ENCODE measurements around the gene PKDCC.
"Not testable (repeated sequence)": the region's sequence is repeated elsewhere in the genome, so short reads cannot be mapped to it uniquely, and the experiment has no call there.

Gene PKDCC

DNA sequence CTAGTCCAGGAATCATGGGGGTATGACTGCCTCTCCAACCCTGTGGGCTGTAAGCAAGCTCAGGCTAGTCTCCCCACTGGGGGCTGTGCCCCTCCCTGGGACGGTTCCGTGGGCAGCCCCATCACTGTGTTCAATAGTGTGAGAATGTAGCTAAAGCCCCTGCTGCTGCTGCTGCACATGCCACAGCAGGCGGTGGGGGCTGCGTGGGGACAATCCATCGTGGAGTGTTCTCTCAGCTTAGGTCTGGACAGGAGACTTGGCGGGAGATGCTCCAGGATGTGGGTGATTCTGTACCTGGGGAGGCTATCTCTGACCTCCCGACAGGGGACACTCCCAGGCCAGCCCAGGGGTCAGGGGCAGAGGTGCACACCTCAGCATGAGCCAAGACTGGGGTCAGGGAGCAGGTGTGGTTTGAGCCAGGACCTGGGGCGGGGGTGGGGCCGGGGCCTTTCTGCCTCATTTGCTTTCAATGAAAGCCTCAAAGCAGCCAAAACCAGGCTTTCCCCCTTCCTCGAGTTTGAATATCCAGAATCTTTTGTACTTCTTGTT lies 10.2 kb downstream of the PKDCC start:
- Histone ChIP-seq H3K4me3 (ENCODE audit: low read length in 2 of 2) (no peak overlapping the region), H3K36me3 (ENCODE audit: control insufficient read depth in 2 of 2, insufficient read depth in 2 of 2, low read length in 2 of 2) (peaks cover 34 to 42% of the 10 kb centered on the region in 2 donors), H3K9me3 (ENCODE audit: control insufficient read depth in 2 of 2, low read length in 2 of 2) (no peaks in the 10 kb centered on the region), H3K27ac (ENCODE audit: low read length) (peak overlapping the region; percentile 46), H3K9ac (ENCODE audit: low read length in 2 of 2) (no peak overlapping the region), H3K4me1 (ENCODE audit: control insufficient read depth, insufficient read depth, low read length) (peaks cover 76% of the 10 kb centered on the region), H3K27me3 (ENCODE audit: control insufficient read depth in 1 of 2, insufficient read depth in 2 of 2, low read length in 2 of 2) (no peaks in the 10 kb centered on the region)

DNA sequence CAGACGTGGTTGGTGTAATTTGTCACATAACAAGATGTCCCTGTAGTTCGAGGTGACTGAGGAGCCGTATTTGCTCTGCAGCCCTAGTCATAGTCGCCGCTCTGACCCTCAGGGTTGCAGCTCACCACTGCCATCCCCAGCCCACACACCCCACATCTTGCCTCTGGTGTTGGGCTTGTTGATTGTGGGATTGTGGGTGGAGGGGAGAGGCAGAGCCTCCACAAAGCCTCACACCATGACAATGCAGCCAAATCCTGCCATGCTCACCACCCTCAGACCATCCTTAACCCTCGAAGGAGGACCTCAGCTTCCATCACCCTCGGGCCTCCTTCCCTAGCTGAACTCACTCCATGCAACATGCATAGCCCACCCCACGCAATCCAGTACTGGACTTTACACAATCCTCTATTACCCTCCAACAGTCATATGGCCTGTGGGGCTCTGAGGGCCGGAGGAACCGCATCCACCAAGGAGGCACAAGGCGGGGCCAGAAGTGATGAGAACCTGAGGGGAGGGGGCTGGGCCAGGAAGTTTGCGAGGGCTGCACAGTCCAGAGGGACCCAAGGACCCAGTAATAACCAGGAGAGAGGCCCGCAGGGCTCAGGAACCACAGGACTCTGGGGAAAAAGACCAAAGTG lies 11.6 kb downstream of the PKDCC start:
- Histone ChIP-seq H3K27ac (ENCODE audit: low read length) (peak overlapping the region; percentile 70), H3K9ac (ENCODE audit: low read length in 2 of 2) (no peak overlapping the region)

DNA sequence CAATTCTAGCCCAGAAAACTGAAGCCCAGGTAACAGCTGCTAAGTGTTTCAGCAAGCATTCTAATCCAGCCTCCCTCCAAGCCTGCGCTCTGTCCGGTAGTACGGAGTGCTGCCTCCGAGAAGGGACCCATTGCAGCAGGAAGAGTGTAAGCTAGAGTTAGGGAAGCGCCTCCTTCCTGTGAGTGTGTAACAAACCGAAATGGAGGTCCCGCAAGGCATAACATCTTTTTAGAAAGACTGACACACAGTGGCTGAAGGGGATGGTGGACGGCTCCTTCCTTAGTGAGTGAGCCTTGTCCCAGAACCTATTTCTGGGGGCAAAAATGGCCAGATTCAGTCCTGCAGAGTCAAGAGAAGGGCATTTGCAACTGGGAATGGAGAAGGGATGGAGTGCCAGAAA lies 12.2 kb downstream of the PKDCC start:
- Histone ChIP-seq H3K27ac (ENCODE audit: low read length) (peak overlapping the region; percentile 70), H3K27me3 (ENCODE audit: control insufficient read depth in 1 of 2, insufficient read depth in 2 of 2, low read length in 2 of 2) (no peaks in the 10 kb centered on the region), H3K9ac (ENCODE audit: low read length in 2 of 2) (no peak overlapping the region), H3K4me1 (ENCODE audit: control insufficient read depth, insufficient read depth, low read length) (peaks cover 73% of the 10 kb centered on the region), H3K4me3 (ENCODE audit: low read length in 2 of 2) (no peak overlapping the region), H3K9me3 (ENCODE audit: control insufficient read depth in 2 of 2, low read length in 2 of 2) (no peaks in the 10 kb centered on the region), H3K36me3 (ENCODE audit: control insufficient read depth in 2 of 2, insufficient read depth in 2 of 2, low read length in 2 of 2) (peaks cover 34 to 39% of the 10 kb centered on the region in 2 donors)

More for the DNA sequence above, 11.6 kb downstream of the PKDCC start:
- peaks cover 34 to 42% of the 10 kb centered on the region in 2 donors for H3K36me3 ChIP-seq (ENCODE audit: control insufficient read depth in 2 of 2, insufficient read depth in 2 of 2, low read length in 2 of 2)
- H3K4me3 ChIP-seq (ENCODE audit: low read length in 2 of 2): no peak overlapping the region
- H3K27me3 ChIP-seq (ENCODE audit: control insufficient read depth in 1 of 2, insufficient read depth in 2 of 2, low read length in 2 of 2): no peaks in the 10 kb centered on the region
- H3K9me3 ChIP-seq (ENCODE audit: control insufficient read depth in 2 of 2, low read length in 2 of 2): no peaks in the 10 kb centered on the region
- peaks cover 75% of the 10 kb centered on the region for H3K4me1 ChIP-seq (ENCODE audit: control insufficient read depth, insufficient read depth, low read length)

DNA sequence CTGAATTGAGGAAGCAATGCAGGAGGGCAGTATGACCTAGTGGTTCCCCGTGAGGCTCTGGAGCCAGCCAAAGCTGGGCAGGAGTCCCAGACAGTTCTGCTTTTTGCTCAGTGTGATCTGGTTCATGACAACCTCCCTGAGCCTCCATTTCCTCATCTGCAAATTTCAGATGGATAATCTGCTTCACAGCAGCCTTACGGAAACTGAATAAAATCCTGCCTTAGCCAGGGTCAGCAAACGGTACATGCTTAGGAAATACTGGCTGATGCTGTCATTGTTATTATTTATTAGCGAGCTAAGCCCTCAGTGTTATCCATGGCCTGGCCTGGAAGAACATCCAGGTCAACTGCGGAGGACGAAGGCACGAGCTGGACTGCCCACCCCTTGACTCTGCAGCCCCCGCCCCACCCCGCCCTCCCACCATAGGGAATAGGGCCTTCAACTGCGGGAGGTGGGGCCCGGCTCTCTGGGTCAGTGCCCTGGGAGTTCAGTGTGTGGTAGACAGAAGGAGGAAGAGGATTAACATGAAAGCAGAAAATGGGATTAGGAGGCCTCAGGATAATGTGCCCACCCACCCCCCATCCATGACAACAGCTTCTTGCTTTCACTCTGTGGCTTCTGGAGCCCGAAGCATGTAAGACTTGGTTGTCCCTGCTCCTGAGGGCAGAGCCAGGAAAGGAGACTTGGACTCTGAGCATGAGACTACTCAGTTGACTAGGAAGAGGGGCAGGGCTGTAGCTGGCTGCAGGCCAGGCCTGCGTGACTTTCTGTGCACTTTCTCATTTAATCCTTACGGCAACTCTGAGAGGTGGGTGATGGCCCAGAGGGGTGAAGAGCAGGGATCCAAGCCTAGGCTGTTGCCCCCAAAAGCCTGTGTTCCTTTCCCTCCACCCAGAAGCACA lies 13.1 kb downstream of the PKDCC start:
- H3K27ac ChIP-seq (ENCODE audit: low read length): peak overlapping the region; percentile 70

DNA sequence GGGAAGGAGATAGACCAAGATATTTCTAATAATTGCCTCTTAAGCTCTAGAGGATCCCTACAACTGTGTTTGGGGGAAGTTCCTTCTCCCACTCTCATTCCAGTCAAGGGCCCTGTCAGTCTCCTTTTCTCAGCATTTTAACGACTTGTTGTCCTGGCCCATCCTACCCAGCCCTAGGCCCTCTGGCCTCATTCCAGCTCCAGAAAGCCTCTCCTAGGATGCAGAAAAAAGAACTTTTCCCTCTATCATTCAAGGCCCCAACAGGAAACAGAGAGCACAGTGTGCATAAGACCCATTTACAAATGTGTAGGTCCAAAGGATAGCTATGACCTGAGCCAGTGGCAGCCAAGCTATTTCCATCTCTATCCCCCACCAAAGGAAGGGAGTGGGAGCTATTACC lies 14.0 kb downstream of the PKDCC start:
- Histone ChIP-seq H3K4me1 (ENCODE audit: control insufficient read depth, insufficient read depth, low read length) (peaks cover 56% of the 10 kb centered on the region), H3K27me3 (ENCODE audit: control insufficient read depth in 1 of 2, insufficient read depth in 2 of 2, low read length in 2 of 2) (no peaks in the 10 kb centered on the region), H3K36me3 (ENCODE audit: control insufficient read depth in 2 of 2, insufficient read depth in 2 of 2, low read length in 2 of 2) (peaks cover 21 to 25% of the 10 kb centered on the region in 2 donors), H3K4me3 (ENCODE audit: low read length in 2 of 2) (no peak overlapping the region), H3K9me3 (ENCODE audit: control insufficient read depth in 2 of 2, low read length in 2 of 2) (no peaks in the 10 kb centered on the region), H3K9ac (ENCODE audit: low read length in 2 of 2) (no peak overlapping the region), H3K27ac (ENCODE audit: low read length) (no peak overlapping the region)

More for the DNA sequence above, 13.1 kb downstream of the PKDCC start:
- Histone ChIP-seq H3K4me1 (ENCODE audit: control insufficient read depth, insufficient read depth, low read length) (peaks cover 63% of the 10 kb centered on the region), H3K36me3 (ENCODE audit: control insufficient read depth in 2 of 2, insufficient read depth in 2 of 2, low read length in 2 of 2) (peaks cover 27 to 30% of the 10 kb centered on the region in 2 donors), H3K4me3 (ENCODE audit: low read length in 2 of 2) (peak overlapping the region in 1 of 2 donors; percentile 22), H3K9me3 (ENCODE audit: control insufficient read depth in 2 of 2, low read length in 2 of 2) (no peaks in the 10 kb centered on the region), H3K9ac (ENCODE audit: low read length in 2 of 2) (no peak overlapping the region), H3K27me3 (ENCODE audit: control insufficient read depth in 1 of 2, insufficient read depth in 2 of 2, low read length in 2 of 2) (no peaks in the 10 kb centered on the region)

DNA sequence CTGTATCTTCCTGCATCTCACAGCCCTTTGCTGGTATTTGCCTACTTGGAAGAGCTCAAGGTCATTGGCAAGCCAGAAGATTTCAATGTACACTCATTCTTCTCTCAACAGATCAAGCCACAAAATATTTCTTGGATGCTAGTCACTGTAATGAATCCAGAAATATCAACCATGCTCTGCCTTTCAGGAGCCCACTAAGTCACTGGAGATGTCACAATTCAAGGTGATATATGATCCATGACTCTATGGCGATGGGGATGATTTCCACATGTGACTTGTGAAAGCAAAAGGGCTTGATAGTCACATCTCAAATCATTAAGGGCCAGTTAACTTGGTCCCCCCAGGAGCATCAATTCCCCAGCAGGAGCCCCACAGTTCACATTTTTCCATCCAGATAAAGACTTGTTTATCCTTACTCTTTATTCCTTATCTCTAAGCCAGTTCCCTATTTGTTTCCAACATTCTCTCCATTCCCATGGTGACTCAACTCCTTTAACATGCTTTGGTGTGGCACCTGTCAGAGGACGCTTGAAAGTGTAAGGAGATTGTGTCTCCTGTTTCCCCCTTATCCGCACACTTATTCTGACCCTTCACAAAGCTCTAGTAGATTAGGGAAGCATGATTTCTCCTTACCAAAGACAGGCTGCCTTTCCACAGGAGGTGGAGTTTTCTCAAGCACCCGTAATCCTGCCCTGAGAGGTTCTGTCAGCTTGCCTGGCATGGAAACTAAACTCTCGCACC lies 15.8 kb downstream of the PKDCC start:
- Histone ChIP-seq H3K27me3 (ENCODE audit: control insufficient read depth in 1 of 2, insufficient read depth in 2 of 2, low read length in 2 of 2) (no peaks in the 10 kb centered on the region), H3K9ac (ENCODE audit: low read length in 2 of 2) (no peak overlapping the region), H3K9me3 (ENCODE audit: control insufficient read depth in 2 of 2, low read length in 2 of 2) (no peaks in the 10 kb centered on the region), H3K36me3 (ENCODE audit: control insufficient read depth in 2 of 2, insufficient read depth in 2 of 2, low read length in 2 of 2) (peaks cover 8 to 12% of the 10 kb centered on the region in 2 donors), H3K4me1 (ENCODE audit: control insufficient read depth, insufficient read depth, low read length) (peaks cover 56% of the 10 kb centered on the region), H3K27ac (ENCODE audit: low read length) (peak overlapping the region; percentile 62), H3K4me3 (ENCODE audit: low read length in 2 of 2) (no peak overlapping the region)

DNA sequence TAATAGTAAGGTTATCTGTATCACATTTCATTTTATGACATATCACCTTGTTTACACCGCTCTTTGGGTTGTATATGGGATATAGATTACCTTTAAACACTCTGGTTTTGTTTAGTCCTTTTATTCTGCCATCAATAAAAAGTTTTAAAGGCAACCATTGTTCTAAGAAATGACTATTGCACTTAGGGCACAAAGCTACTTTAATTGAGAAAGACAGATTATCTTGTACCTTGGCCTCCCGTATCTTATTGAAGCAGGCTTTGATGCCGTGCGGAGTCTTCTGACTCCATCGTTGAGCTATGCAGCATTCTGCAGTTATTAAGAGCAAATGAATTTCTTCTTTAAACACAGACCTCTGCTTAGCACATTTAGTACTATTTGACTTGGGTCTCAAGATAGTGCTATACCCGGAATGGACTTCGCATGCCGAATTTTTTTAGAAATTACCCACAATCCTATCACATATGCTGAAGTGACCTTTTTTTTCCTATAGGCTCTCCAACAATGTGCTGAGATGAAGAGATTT lies 16.7 kb downstream of the PKDCC start:
- Histone ChIP-seq H3K4me1 (ENCODE audit: control insufficient read depth, insufficient read depth, low read length) (peaks cover 57% of the 10 kb centered on the region), H3K4me3 (ENCODE audit: low read length in 2 of 2) (no peak overlapping the region), H3K9me3 (ENCODE audit: control insufficient read depth in 2 of 2, low read length in 2 of 2) (no peaks in the 10 kb centered on the region), H3K36me3 (ENCODE audit: control insufficient read depth in 2 of 2, insufficient read depth in 2 of 2, low read length in 2 of 2) (peaks cover 0 to 3% of the 10 kb centered on the region in 2 donors), H3K27me3 (ENCODE audit: control insufficient read depth in 1 of 2, insufficient read depth in 2 of 2, low read length in 2 of 2) (no peaks in the 10 kb centered on the region), H3K27ac (ENCODE audit: low read length) (peak overlapping the region; percentile 62), H3K9ac (ENCODE audit: low read length in 2 of 2) (no peak overlapping the region)

DNA sequence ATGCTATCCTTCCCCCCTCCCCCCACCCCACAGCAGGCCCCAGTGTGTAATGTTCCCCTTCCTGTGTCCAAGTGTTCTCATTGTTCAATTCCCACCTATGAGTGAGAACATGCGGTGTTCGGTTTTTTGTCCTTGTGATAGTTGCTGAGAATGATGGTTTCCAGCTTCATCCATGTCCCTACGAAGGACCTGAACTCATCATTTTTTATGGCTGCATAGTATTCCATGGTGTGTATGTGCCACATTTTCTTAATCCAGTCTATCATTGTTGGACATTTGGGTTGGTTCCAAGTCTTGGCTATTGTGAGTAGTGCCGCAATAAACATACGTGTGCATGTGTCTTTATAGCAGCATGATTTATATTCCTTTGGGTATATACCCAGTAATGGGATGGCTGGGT lies 17.9 kb downstream of the PKDCC start:
- not testable (repeated sequence) for H3K9ac ChIP-seq (ENCODE audit: low read length in 2 of 2); H3K9me3 ChIP-seq (ENCODE audit: control insufficient read depth in 2 of 2, low read length in 2 of 2); H3K36me3 ChIP-seq (ENCODE audit: control insufficient read depth in 2 of 2, insufficient read depth in 2 of 2, low read length in 2 of 2); H3K27me3 ChIP-seq (ENCODE audit: control insufficient read depth in 1 of 2, insufficient read depth in 2 of 2, low read length in 2 of 2); H3K4me3 ChIP-seq (ENCODE audit: low read length in 2 of 2); H3K27ac ChIP-seq (ENCODE audit: low read length)
- H3K4me1 ChIP-seq (ENCODE audit: control insufficient read depth, insufficient read depth, low read length): peaks cover 44% of the 10 kb centered on the region

DNA sequence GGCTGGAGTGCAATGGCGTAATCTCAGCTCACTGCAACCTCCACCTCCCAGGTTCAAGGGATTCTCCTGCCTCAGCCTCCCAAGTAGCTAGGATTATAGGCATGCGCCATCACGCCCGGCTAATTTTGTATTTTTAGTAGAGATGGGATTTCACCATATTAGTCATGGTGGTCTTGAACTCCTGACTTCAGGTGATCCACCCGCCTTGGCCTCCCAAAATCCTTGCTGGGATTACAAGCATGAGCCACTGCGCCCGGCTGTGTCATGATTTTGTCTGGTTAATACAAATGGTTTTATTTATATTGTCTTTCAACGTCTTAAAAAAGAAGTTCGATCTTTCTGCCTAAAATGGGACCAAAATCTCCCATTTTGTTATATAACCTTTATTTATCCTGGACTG lies 19.2 kb downstream of the PKDCC start:
- H3K27ac ChIP-seq (ENCODE audit: low read length); H3K36me3 ChIP-seq (ENCODE audit: control insufficient read depth in 2 of 2, insufficient read depth in 2 of 2, low read length in 2 of 2); H3K9me3 ChIP-seq (ENCODE audit: control insufficient read depth in 2 of 2, low read length in 2 of 2); H3K4me3 ChIP-seq (ENCODE audit: low read length in 2 of 2); H3K9ac ChIP-seq (ENCODE audit: low read length in 2 of 2); H3K27me3 ChIP-seq (ENCODE audit: control insufficient read depth in 1 of 2, insufficient read depth in 2 of 2, low read length in 2 of 2): not testable (repeated sequence)
- H3K4me1 ChIP-seq (ENCODE audit: control insufficient read depth, insufficient read depth, low read length): peaks cover 33% of the 10 kb centered on the region

DNA sequence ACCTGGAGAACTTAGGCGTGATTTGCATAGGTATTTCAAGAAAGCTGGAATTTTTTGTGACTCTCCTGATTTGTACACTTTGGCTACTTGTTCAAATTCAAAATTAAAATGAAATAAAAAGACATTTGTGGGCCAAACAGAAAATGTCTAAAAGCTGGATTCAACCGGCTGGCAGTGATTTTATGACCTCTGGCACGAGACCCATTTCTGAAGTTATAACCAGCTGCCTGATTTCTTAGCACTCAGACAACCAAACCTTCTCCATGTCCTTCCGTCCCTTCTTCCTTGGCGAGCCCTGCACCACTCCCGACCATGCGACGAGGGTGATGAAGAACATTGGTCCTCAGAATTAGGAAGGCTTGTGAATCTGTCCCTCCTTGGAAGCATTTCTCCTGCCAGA lies 19.7 kb downstream of the PKDCC start:
- Histone ChIP-seq H3K9ac (ENCODE audit: low read length in 2 of 2) (no peak overlapping the region), H3K4me1 (ENCODE audit: control insufficient read depth, insufficient read depth, low read length) (peaks cover 35% of the 10 kb centered on the region), H3K9me3 (ENCODE audit: control insufficient read depth in 2 of 2, low read length in 2 of 2) (no peaks in the 10 kb centered on the region), H3K4me3 (ENCODE audit: low read length in 2 of 2) (no peak overlapping the region), H3K36me3 (ENCODE audit: control insufficient read depth in 2 of 2, insufficient read depth in 2 of 2, low read length in 2 of 2) (no peaks in the 10 kb centered on the region), H3K27ac (ENCODE audit: low read length) (no peak overlapping the region), H3K27me3 (ENCODE audit: control insufficient read depth in 1 of 2, insufficient read depth in 2 of 2, low read length in 2 of 2) (no peaks in the 10 kb centered on the region)
